Activated T-helper 1 cell treated with anti-CD3 and anti-CD28 coated beads, Interleukin-2, amount 50 U/mL, for 16 hours (primary cell): ENCODE data around the gene MRPL10.
A peak's percentile ranks its signal among the peaks of the same experiment; 100 is the strongest.

Source experiments
- DNase-seq, 2 donors: peaks; one replicate each; pipeline ENCODE4 v3.0.0-alpha.2; 2020; ENCODE audit warnings: low read depth in 1 of 2, low spot score in 1 of 2

MRPL10 gene

GRCh38 chr17:47860386-47860785 lies 29.0 kb upstream of the MRPL10 start:
- DNase-seq: no peak

DNA sequence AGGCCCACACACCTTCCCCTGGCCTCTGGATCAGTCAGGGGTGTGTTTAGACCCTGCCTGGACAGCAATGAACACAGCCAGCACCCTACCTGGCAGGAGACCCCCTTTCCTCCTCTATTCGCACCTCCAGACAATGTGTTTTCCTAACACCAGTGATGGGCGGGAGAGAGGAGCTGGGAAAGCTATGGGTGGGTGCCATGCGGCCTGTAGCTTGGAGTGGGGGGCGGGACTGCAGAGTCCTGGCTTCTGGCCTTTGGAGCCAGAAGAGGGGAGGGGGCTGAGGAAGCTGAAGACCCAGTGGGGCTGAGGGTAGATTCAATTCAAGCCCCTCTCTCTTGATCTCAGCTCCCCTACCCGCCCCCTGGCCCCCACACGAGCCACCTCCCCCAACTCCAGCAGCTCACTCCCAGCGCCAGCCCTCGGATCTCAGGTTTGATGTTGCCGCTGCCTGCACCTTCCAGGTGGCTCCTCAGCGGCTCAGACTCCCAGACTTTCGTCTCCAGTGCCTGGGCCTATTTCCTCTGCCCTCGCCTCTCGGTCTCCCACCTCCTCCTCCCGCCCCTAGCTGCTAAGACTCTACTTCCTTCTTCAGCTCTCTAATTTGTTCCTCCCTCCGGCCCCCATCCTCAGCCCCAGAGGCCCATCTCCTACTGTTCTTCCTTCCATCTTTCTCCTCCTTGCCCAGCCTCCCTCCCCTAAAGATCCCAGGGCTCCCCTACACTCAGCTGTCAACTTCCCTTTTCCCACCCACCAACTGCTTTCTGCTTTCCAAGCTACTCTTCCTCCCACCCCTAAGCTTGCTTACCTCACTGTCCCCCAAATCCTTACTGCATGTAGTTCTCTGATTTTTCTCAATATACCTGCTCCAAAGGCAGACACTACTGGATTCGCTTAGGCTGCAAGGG lies 26.5 kb upstream of the MRPL10 start:
- no peak for DNase-seq

DNA sequence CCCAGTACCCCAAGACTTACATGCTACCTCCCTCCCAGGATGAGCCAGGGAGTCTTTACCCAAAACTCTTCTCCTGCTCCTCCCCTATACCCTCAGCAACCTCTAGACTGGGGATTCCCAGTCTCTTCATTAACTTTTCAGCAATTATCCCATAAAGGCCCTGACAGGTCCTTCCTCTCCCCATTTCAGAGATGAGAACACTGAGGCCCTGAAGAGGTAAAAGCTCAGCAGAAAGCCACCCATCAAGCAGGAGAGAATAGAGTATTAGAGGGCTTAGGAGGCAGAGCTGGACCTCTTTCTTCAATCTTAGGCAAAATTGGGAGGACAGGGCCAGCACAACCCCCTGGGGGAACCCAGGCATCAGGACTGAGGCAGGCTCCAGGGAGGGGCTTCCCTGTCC lies 25.5 kb upstream of the MRPL10 start:
- no peak for DNase-seq

GRCh38 chr17:47855737-47856136 lies 24.4 kb upstream of the MRPL10 start:
- no peak for DNase-seq

- DNase-seq: no peak
Observed at GRCh38 chr17:47853616-47854015, 22.3 kb upstream of the MRPL10 start.

GRCh38 chr17:47852113-47852949 lies 21.0 kb upstream of the MRPL10 start:
- no peak for DNase-seq

DNA sequence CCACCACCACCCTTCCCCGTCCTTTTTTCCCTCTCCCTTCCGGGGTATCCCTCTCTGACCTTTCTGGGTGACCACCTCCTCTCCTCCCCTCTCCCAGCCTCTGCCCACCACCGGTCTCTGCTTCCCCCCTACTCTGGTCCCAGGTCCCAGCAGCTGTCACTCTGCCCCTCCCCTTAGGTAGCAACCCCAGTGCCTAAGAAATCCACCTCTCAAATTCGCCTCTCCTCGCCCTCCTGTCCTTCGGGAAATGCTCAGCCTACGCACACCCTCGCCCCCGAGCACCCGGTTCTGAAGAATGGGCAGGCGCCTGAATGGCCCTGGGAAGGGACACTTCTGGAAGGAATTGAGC lies 20.4 kb upstream of the MRPL10 start:
- DNase-seq: no peak

DNA sequence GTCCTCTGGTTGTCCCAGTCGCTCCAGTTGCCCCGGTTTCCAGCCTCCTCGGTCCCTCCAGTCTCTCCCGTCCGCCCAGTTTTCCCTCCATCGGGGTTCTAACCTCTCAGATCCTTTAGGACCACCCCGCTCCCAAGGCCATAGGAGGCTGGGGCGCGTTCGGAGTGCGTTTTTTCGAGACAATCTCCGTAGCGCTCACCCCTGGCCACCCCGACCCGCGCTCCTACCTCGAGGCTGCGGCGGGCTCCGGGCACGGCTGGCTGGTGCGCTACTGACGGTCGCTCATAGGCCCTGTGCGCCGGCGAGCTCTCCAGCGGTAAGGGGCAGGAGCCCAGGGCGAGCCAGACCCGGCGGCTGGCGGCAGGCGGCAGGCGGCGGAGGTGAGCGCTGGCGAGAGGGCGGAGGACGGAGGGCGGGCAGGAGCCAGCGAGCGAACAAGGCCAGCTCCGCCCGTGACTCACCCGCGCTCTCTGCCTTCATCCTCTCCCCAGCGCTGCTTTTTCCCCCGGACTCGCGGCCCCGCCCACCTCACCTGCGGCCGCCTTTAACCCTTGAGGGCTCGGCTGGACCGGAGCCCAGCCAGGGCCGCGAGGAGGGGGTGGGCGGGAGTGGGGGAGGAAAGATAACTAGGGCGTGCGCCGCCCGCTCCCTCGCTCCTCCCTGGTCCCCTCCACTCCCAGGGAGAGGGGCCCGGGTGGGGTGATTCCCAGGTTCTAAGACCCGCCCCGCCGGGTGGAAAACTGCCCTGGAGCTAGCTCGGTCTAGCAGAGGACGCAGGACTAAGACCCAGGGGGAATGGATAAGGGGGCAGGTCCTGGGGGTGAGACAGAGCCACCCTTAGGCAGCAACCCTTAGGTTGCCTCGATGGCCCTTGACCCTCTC lies 19.6 kb upstream of the MRPL10 start, which contains the start of gene SP6:
TSS of gene SP6 (minus strand) at position 472 of the 882 bp plus-strand sequence. CDS start 2,734 bp downstream, outside the sequence.
- peak; percentile 35 to 48 for DNase-seq

- no peak for DNase-seq
Observed at GRCh38 chr17:47850373-47850691, 19.0 kb upstream of the MRPL10 start.

DNA sequence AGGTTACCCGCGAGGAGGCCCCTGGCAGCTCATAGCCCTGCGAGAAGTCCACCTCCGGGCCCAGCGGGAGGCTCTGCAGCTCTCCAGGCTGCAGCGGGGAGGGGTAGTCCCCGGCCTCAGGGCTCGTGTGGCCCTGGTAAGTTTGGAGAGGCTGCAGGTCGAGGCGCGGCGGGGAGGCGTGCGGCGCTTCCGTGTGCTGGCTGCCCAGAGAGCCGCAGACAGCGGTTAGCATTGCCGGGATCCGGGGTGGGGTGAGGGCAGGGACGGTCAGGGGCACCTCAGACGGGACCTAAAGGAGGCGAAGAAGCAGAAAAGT lies 16.8 kb upstream of the MRPL10 start:
- DNase-seq: no peak

DNA sequence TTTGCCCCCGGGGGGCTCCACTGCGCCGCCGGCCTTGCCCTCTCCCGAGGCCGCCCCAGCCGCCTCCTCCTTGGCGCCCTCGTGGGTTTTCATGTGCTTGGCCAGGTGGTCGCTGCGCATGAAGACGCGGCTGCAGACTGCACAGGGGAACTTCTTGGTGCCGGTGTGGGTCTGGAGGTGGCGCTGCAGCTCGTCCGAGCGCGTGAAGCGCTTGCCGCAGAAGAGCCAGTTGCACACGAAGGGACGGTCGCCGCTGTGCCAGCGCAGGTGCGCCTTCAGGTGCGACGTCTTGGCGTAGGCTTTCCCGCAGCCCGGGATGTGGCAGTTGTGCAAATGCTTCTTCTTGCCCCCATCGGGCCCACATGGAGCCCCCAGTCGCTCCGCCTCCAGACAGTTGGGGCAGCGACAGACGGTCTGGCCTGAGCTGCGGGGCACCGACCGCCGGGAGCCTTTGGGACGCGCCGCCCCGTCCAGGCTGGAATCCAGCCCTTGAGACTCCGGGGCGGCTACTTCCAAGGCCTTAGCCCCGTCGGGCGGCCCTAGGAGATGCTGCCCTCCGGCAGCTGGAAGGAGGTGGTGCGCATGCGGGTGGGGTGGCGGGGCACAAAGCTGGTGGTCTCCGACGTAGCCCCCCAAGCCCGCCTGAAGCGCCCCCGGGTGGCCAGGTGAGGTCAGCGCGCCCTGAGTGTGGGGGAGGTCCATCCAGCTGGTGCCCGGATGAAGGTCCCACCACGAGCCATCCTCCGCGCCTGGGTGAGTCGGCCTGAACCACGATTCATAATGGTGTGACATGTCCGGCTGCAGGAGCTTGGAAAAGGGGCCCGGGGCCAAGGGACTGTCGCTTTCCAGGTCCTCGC lies 16.2 kb upstream of the MRPL10 start:
- no peak for DNase-seq

GRCh38 chr17:47846716-47847340 lies 15.5 kb upstream of the MRPL10 start:
- no peak for DNase-seq

GRCh38 chr17:47845716-47846075 lies 14.4 kb upstream of the MRPL10 start:
- DNase-seq: no peak

DNA sequence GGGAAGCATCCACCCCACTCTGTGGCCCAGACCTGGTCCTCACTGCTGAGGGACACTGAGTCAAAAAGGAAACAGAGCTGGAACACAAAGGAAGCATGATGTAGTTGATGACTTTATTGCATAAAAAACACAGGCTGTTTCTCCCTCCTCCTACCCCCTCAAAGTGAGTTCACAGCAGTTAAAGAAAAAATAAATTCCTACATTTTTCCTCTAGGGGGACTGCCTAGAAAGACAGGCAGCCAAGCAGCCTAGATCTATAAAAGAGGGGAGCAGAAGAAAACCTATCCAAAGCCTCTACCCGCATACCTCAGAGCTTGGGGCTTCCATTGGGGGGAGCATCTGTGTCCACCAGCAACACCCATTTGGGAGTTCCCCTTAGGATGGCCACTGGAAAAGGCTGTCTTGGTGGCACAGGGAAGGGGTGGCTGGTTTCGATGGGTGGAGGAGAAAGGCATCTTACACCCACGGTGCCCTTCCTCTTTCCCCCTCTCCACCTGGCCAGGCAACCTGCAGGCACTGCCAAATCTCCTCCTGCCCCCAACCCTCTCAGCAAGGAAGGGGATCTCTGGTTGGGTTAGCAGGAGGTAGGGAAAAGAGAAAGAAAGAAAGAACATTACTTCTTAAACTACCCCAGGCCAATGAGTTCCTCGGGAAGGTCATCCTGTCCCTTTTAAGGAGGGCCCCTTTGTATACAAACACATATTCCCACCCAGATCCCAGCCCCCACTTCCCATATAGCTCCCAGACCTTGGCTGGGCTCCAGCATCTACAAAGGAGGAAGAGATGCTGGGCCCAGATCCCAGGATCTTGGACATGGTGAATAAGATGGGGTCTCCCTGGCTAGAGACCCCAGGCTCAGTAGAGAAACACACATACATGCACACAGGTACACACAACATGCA lies 13.7 kb upstream of the MRPL10 start:
- no peak for DNase-seq

DNA sequence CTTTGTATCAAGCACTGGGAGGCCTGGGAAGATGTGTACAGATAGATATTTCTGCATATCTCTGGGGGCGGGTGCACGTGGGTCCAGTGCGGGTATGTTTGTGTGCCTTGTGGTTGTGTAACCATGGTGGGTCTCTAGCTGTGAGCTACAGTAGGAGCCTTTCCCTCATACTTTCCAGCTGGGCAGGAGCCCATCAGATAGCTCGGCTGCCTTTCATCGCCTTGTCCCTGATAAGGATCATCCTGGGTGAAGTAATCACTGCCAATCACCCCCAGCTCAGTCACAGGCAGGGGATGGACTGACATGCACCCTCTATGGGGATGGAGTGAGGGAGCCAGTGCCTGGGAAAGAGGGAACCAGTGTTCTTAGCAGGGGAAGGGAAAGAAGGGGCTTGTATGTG lies 12.9 kb upstream of the MRPL10 start:
- DNase-seq: no peak

DNA sequence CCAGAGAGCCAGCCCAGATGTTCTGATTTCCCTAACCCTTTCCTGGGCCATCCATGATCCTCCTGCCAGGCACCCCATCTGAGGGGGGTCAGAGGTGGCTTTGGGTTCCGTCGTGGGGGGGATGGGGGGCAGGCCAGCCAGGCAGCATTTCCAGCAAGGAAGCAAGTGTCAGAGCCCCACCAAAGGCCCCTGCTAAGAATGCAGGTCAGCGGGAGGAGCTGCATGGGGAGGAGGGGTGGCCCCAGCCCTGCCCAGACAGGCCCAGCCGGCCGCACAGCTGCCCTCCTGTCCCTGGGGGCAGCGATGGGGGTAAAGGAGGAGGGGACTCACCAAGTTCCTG lies 12.0 kb upstream of the MRPL10 start:
- DNase-seq: no peak

DNA sequence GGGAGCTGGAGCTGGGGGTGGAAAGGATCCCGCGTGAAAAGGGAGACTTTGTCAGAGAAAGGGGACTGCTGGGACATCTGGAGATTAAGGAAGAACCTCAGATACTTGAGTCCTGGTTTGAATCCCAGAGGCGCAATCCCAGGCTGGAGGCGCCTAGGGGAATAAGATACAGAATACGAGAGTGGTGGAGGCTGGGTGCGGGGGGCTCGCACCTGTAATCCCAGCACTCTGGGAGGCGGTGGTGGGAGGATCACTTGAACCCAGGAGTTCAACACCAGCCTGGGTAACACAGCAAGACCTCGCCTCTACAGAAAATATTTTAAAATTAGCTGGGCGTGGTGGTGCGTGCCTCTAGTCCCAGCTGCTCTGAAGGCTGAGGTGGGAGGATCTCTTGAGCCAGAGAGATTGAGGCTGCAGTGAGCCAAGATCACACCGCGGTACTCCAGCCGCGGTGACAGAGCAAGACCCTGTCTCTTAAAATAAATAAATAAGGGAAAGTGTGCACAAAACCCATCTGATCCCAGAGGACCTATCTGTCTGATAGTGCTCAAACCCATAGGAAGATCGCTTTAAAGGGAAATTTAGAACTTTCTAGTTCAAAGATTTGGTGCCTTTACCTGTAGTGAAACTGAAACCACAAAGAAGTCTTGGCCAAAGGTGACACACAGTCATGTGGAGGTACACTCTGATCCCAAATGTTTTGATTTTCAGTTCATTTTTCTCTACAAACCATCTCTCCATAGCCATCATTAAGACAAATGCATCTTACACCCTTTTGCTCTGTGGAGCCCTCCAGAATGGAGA lies 10.3 kb upstream of the MRPL10 start:
- DNase-seq: no peak

- peak; percentile 74 to 80 for DNase-seq
Observed at GRCh38 chr17:47840742-47841487, 9.6 kb upstream of the MRPL10 start, which contains the start of gene SCRN2. Gene SCRN2, minus strand, starts transcription at chr17:47841273. Its CDS starts 430 bp downstream, at chr17:47840843.
